Kidney glomerular epithelial cell (primary cell): ENCODE results near the gene F2RL3.
"Not testable (repeated sequence)": the region's sequence is repeated elsewhere in the genome, so short reads cannot be mapped to it uniquely, and the experiment has no call there.

Experiments used
- DNase-seq: peaks from one replicate; lab custom pipeline; 2025; lab: John Stamatoyannopoulos, UW

Gene F2RL3

DNA sequence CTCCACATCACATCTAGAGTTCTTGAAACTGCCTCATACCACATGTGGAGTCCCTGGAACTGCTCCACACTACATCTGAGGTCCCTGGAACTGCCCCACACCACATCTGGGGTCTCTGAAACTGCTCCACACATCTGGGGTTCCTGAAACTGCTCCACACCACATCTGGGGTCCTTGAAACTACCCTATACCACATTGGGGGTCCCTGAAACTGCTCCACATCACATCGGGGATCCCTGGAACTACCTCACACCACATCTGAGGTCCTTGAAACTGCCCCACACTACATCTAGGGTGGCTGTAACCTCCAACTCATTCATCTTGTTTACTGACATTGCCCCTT is 33.8 kb downstream of the F2RL3 start:
- no peak for DNase-seq

DNA sequence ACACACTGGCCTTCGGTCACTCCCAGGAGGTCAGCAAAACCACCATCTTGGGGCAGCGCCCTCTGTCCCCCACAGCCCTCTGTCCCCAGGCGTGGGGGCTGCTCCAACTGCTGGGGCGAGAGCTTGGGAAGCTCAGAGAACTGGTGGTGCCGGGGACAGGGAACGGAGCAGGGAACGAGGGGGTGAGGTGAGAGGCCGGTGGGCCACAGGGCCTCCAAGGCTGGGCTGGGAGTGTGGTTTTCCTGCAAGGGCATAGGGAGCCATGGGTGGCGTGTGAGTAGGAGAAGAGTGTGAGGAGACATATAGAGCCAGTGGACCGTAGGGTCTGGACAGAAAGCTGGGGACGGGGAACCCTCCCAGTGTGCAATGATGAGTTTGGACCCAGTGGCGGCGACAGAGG is 34.1 kb downstream of the F2RL3 start:
- no peak for DNase-seq

DNA sequence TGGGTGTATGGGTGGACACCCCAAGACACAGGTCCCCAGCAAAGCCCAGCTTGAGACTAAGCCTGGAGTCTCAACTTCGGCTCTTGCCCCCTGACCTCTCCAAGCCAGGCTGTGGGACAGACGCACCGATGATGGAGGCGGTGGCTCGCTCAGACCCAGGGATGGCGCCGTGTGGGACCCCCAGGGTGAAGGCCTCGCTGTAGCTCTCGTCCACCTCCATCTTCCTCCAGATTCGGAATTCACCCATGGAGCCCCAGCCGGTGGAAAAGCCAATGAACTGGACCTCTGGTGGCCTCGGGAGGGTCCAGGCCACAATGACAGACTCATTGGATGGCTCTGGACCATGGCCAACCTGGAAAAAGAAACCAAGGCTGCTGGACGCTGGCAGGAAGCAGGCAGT is 39.1 kb downstream of the F2RL3 start:
- no peak for DNase-seq

DNA sequence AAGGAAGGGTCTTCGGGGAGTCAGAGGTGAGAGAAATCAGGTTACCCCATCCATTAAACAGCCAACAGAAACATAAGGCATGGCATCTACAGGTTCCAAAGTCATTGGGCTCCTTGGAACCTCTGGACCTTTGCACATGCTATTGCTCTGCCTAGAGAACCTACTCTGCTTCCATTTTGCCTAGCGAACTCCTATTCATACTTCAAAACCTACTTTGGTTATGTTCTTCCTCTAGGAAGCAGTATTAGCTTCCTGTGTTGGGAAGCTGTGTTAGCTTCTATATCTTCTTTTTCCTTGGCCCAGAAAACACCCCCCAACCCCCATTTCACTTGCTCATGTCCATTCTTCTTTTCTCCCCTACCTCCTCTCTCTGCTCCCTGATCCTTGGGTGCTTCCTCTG is 39.6 kb downstream of the F2RL3 start:
- no peak for DNase-seq

DNA sequence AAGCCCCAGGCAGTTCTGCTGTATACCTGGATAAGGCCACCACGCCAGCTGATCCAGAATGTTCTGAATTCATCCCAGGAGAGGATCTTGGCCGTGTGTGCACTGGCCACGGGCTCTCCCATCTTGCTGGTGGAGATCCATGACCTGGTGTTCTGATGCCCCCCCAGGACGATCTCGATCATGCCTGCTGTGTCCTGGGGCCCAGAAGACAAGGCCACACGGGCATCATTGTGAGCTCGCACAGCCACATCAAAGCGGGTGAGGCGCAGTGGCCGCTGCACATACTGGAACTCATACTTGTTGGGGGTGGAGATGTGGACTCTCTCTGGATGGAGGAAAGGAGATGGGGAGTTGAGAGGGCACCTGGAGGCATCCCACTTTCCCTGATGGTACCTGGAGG is 40.1 kb downstream of the F2RL3 start:
- DNase-seq = no peak

DNA sequence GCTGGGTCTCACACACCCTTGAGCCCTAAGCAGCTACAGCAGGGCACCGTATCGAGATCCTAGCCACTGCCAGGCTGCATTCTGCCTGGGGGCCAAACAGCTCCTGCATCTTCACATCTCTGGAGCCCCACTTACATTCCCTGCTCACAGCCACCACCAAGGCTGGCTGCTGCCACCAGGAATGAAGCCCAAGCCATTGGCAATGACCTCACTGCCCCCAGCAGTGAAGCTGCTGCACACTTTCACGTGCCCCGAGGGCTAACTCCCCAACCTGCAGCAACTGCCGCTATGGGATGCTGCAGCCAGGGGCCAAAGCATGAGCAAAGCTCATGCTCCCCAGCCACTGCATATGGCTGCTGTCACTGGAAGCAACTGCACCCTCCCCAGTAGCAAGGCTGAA is 42.0 kb downstream of the F2RL3 start:
- DNase-seq = no peak

DNA sequence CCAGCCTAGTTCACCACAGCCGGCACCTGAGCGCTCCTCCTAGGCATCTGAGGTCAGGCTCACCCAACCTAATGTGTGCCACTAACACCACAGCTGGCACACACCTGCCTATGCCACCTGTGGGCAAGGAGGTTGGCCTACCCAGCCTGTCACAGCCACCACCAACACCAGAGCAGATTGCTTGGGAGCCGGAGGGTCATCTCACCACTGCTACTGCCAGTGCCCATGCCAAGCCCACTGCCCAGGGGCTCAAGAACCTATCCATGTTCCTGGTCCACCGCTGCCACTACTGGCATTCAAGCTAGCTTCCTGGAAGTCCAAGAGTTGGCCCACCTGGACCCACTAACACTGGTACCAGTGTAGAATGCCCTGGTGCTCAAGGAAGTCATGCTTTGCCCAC is 42.5 kb downstream of the F2RL3 start:
- no peak for DNase-seq

DNA sequence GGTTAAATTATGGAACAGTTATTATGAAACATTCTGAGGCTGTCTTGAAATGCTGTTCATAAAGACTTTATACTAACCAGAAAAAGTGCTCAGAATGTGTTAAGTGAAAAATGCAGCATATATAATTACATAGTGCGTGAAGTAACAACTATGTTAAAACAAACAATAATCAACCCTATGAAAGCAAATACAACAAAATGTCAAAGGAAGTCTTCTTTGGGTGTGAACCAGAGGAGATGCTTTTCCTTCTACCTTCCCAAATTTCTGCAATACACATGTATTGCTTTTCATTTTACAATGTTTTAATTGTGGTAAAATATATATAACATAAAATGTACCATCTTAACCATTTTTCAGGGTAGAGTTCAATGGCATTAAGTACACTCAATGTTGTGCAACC is 45.7 kb downstream of the F2RL3 start:
- no peak for DNase-seq

DNA sequence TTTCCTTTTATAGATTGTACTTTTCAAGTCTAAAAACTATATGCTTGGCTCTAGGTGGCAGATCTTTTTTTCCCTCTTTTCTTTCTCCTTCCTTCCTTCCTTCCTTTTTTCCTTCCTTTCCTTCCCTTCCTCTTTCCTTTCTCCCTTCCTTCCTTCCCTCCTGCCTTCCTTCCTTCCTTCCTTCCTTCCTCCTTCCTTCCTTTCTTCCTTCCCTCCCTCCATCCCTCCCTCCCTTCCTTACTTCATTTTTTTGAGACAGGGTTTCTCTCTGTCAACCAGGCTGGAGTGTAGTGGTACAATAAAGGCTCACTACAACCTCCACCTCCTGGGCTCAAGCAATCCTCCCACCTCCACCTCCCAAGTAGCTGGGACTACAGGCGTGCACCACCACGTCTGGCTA is 48.1 kb downstream of the F2RL3 start:
- no peak for DNase-seq

DNA sequence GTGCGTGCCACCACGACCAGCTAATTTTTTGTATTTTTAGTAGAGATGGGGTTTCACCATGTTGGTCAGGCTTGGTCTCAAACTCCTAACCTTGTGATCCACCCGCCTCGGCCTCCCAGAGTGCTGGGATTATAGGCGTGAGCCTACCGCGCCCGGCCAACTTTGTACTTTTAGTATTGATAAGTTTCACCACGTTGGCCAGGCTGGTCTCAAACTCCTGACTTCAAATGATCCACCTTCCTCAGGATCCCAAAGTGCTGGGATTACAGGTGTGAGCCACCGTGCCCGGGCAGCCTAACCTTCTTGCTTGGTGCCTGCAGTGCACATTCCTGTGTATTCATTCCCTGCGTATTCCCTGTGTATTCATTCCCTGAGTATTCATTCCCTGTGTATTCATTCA is 49.0 kb downstream of the F2RL3 start:
- not testable (repeated sequence) for DNase-seq

DNA sequence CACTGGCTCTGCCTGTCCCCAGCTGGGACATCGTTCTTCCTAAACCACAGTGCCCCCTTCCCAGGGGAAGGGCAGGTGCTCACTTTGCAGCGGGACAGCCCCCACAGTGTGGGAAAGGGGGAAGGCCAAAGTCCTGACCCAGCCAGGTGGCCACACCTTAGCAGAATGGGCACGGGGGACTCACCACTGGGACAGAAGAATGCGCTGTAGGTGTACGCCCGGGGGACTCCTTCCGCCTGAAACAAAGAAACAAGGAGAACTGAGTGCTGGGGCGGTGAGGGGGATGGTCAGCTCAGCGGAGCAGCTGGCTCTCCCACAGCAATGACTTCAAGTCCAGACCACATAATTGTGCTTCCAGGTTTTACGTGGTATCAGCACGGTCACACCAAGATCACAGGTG is 49.4 kb downstream of the F2RL3 start:
- DNase-seq = no peak

DNA sequence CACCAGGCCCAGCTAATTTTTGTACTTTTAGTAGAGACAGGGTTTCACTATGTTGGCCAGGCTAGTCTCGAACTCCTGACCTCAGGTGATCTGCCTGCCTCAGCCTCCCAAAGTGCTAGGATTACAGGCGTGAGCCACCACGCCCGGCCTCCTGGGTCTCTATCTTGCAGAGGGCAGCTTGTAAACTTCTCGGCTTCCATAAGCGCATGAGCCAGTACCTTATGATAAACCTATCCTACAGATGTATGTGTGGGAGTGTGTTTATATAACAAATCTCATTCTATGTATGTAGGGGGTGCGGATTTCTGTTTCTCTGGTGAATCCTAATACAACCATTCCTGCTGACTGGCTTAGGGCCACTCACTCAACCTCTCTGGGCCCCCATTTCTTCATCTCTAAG is 51.3 kb downstream of the F2RL3 start:
- DNase-seq = not testable (repeated sequence)

DNA sequence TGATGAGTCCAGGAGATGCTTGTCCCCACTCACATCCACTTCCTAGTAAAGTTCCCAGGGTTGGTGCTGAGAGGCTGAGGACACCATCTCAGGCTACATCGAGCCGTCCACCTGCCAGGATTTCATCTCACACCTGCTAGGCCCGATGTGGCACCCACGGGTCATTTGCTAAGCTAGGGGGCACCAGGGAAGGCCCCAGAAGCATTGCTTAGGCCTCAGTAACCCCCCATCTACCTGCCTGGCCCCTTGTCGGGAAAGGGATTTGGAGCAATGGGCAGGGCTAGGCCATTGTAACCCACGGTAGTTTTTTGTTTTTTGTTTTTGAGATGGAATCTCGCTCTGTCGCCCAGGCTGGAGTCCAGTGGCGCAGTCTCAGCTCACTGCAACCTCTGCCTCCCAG is 51.8 kb downstream of the F2RL3 start:
- no peak for DNase-seq
